ENCODE results near the gene HOXB4.

HOXB4 gene

DNA sequence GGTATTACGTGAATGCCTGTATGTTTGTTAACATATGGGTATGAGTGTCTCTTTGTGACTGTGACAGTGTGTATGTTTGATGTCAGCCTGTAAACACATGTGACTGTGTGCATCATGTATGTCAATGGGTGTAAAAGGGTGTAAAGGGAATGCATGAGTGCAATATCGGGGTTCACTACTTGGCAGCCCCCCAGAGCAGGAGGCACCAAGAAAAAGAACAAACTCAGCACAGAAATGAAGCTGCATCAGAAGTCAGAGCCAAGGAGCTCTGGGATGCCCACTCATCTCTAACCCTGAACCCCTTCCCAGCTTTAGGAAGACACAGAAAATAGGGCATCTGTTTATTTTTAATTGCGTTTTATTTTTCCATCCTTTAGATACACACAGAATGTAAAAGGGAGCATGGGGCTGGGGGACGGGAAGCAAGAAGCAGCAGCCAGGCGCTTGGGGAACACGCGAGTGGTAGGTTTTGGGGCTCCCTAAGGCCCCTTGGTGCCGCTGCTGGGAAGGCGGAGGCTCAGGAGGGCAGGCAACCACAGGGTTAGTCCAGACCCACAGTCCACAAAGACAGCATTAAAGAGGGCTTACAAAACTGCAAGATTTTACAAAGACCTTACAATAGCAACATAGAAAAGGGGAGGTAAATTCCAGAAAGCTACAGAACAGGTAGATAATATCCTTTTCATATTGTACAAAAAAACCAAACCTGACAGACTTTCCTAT is 28.9 kb upstream of the HOXB4 start:
- no peak for DNase-seq
- Histone ChIP-seq H3K36me3 (ENCODE audit: control insufficient read depth, insufficient read depth, low read length) (no peaks in the 10 kb centered on the region), H3K27ac (ENCODE audit: insufficient read depth, low read length, poor library complexity, severe bottlenecking) (no peak overlapping the region), H3K4me3 (ENCODE audit: insufficient read depth, low read depth, low read length, poor library complexity, severe bottlenecking) (no peak overlapping the region), H3K27me3 (replicated peaks; ENCODE audit: control insufficient read depth, insufficient read depth, low read length, poor library complexity, severe bottlenecking) (peaks cover 59% of the 10 kb centered on the region), H3K4me1 (ENCODE audit: control insufficient read depth, insufficient read depth, low read length, poor library complexity, severe bottlenecking) (peaks cover 32% of the 10 kb centered on the region), H3K9me3 (ENCODE audit: control insufficient read depth, low read length) (no peaks in the 10 kb centered on the region)

DNA sequence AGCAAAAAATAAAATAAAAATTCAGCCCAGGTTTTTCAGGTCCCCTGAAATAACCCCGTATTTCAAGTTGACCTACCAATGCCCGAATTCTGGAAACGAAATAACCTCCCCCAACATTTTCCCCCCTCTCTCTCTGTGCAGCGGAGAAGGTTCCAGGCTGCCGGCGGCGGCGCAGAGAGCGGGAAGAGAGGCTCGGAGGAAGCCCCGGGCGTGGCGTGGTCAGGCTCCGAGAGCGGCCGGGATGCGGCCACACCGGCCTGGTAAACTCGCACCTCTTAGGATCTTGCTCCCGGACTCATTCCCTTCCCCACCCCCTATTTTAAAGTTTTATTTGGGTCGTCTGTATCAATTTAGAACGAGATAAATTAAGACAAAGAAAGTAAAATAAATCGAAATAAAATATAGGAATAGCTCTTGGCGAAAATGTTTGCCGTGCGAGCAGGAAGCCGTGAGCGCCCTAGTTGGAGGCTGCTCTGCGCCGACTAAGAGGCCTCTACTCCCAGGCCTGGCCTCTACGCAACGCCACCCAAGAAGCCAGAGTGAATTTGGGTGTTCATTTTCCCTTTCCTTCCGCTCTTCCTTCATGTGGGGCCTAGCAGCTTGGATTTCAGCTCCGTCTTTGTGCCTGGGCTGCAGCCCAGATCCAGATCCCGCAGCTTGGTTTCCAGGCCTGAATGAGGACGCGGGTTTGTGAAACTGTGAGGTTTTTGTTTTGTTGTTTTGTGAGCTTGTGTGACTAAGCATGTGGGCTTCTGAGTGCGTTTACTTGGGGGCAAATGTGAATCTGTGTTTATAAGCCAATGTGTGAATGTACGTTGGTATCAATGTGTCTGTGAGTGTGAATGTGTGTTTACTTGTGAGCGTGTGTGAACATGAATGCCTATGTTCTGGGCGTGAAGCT is 28.1 kb upstream of the HOXB4 start:
- no peak overlapping the region for H3K4me3 ChIP-seq (ENCODE audit: insufficient read depth, low read depth, low read length, poor library complexity, severe bottlenecking)
- H3K36me3 ChIP-seq (ENCODE audit: control insufficient read depth, insufficient read depth, low read length) = no peaks in the 10 kb centered on the region
- no peaks in the 10 kb centered on the region for H3K9me3 ChIP-seq (ENCODE audit: control insufficient read depth, low read length)
- peaks cover 24% of the 10 kb centered on the region for H3K4me1 ChIP-seq (ENCODE audit: control insufficient read depth, insufficient read depth, low read length, poor library complexity, severe bottlenecking)
- no peak for DNase-seq
- peaks cover 62% of the 10 kb centered on the region for H3K27me3 ChIP-seq (replicated peaks; ENCODE audit: control insufficient read depth, insufficient read depth, low read length, poor library complexity, severe bottlenecking)
- H3K27ac ChIP-seq (ENCODE audit: insufficient read depth, low read length, poor library complexity, severe bottlenecking) = no peak overlapping the region

DNA sequence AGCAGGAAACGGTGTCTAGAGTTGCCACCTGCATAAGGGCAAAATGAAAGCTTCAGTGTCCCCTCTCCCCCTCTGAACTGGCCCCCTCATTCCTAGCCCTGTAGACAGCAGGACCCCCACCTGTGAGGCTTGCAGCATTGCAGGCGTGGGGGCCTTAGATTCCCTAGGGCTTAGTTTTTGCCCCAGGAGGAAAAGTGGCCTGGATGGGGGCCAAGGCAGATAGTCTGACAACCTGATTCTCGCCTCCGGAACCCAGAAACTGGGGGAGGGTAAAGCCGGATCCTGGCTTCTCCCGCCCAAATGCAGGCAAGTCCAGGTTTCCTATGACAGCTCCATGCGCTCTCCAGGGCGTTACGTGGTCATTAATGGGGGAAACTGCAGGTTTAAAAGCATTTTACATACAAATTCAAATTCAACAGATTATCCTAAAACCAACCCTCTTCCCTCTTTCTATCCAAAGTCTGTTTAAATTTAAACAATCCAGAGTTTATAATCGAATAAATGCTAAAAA is 27.3 kb upstream of the HOXB4 start:
- Histone ChIP-seq H3K27ac (ENCODE audit: insufficient read depth, low read length, poor library complexity, severe bottlenecking) (no peak overlapping the region), H3K27me3 (replicated peaks; ENCODE audit: control insufficient read depth, insufficient read depth, low read length, poor library complexity, severe bottlenecking) (peaks cover 68% of the 10 kb centered on the region), H3K9me3 (ENCODE audit: control insufficient read depth, low read length) (no peaks in the 10 kb centered on the region), H3K4me1 (ENCODE audit: control insufficient read depth, insufficient read depth, low read length, poor library complexity, severe bottlenecking) (peaks cover 16% of the 10 kb centered on the region), H3K4me3 (ENCODE audit: insufficient read depth, low read depth, low read length, poor library complexity, severe bottlenecking) (no peak overlapping the region), H3K36me3 (ENCODE audit: control insufficient read depth, insufficient read depth, low read length) (no peaks in the 10 kb centered on the region)
- no peak for DNase-seq

DNA sequence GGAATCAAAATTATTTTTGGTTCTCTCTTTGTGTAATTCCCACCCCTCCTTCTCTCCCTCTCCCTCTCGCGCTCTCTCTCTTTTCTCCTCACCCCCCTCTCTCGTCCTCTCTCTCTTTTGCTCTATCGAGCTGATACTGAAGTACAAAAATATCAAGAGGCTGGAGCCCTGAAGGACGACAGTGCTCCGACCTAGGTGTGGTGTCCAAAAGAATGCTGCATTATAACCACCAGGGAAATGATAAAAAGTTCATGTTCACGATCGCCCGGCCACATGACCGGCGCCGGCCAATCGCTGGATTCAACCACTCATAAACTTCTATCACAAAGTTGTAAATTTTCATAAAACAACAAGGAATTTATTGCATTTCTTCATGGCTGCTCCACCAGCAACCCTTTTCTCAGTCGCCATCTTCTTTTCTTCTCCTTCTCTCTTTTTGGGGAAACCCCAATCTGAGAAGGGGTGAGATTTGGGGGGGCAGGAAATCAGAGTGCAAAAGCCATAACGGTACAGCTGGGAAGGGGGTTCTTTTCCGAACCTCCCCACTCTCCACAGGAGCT is 26.7 kb upstream of the HOXB4 start, which contains the start of gene HOXB6:
TSS of gene HOXB6 (minus strand) at position 217 of the 560 bp plus-strand sequence. CDS start 6,836 bp downstream, outside the sequence.
- peaks cover 62% of the 10 kb centered on the region for H3K27me3 ChIP-seq (replicated peaks; ENCODE audit: control insufficient read depth, insufficient read depth, low read length, poor library complexity, severe bottlenecking)
- no peak within 1 kb of the TSS for H3K4me3 ChIP-seq (ENCODE audit: insufficient read depth, low read depth, low read length, poor library complexity, severe bottlenecking)
- H3K36me3 ChIP-seq (ENCODE audit: control insufficient read depth, insufficient read depth, low read length) = no peaks in the 10 kb centered on the region
- H3K9me3 ChIP-seq (ENCODE audit: control insufficient read depth, low read length) = no peaks in the 10 kb centered on the region
- peaks cover 10% of the 10 kb centered on the region for H3K4me1 ChIP-seq (ENCODE audit: control insufficient read depth, insufficient read depth, low read length, poor library complexity, severe bottlenecking)
- H3K27ac ChIP-seq (ENCODE audit: insufficient read depth, low read length, poor library complexity, severe bottlenecking) = no peak within 1 kb of the TSS
- no peak for DNase-seq

DNA sequence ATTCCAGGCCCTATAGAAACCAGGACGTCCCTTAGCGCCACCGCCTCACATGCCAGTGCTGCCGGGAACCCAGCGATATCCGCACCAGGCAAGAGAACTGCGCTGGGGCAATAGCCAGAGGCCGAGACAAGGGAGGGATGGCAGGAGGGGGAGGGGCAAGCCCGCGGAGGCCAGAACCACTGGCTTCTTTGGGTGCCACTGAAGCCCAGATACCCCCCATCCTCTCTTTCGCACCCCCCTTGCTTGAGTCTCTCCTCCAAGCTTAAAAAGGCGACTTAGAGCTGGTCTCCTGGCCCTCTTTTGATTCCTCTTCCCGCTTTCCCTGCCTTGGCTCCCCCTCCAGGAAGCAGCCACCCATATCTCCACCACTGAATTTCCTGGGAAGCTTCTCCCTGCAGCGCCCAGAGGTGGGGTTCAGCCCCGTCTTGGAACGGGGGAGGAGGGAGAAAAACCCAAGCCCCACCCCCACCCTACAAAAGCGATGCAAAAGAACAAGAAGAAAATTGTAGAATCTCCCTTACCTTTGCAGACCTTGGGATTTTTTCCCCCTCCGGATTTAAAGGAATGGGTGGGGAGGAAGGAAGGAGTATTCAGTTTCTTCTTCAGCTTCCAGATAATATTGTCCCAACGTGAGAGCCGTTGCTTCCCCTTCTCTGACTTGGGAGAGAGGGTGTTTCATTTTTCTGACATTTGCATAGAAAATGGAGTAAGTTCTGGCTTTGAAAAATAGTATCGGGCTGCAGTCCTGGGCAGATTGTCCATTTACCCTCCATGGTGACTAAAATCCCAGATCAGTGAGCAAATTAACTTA is 26.0 kb upstream of the HOXB4 start:
- DNase-seq = no peak
- Histone ChIP-seq H3K36me3 (ENCODE audit: control insufficient read depth, insufficient read depth, low read length) (no peaks in the 10 kb centered on the region), H3K4me3 (ENCODE audit: insufficient read depth, low read depth, low read length, poor library complexity, severe bottlenecking) (no peak overlapping the region), H3K4me1 (ENCODE audit: control insufficient read depth, insufficient read depth, low read length, poor library complexity, severe bottlenecking) (peaks cover 9% of the 10 kb centered on the region), H3K9me3 (ENCODE audit: control insufficient read depth, low read length) (no peaks in the 10 kb centered on the region), H3K27ac (ENCODE audit: insufficient read depth, low read length, poor library complexity, severe bottlenecking) (no peak overlapping the region), H3K27me3 (replicated peaks; ENCODE audit: control insufficient read depth, insufficient read depth, low read length, poor library complexity, severe bottlenecking) (peaks cover 59% of the 10 kb centered on the region)

DNA sequence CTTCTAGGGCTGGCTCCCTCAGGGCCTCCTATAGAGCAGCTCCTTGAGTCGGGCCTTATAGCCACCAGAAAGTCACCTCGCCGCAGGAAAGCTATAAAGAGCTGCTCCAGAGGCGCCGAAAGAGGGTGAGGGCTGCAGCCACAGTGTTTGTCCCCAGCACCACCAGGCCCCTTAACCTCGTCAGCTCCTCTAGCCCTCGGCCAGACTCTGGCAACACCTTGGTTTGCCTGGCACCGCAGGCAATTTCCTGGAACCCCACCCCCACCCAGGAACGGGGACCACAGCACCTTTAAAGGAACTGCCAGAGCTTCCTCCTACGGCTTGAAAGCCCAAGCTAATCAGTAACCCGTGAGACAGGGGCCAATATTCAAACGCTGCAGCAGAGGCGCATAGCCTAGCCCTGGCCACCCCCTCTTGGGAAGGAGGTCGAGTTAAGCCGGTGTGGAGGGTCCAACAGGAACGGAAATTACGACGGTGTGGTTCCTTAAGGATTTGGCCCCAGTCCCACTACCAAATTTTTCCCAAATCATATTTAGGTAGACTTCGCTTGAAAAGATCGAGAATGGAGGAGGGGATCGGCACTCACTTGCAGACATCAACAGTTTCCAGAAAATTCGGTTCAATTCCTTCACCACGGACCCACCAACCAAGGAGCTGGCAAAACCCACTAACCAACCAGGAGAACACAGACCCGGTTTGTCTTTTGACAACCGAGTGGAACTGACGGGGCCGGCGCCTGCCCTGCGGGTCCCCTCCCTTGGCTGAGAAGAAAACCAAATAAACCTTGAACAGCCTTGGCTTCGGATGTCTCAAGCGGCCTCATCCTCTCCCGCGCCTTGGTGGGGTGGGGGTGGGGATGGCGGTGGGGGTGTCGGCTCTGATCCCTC is 23.6 kb upstream of the HOXB4 start:
- H3K4me3 ChIP-seq (ENCODE audit: insufficient read depth, low read depth, low read length, poor library complexity, severe bottlenecking) = no peak overlapping the region
- H3K27ac ChIP-seq (ENCODE audit: insufficient read depth, low read length, poor library complexity, severe bottlenecking) = no peak overlapping the region
- peaks cover 26% of the 10 kb centered on the region for H3K4me1 ChIP-seq (ENCODE audit: control insufficient read depth, insufficient read depth, low read length, poor library complexity, severe bottlenecking)
- no peaks in the 10 kb centered on the region for H3K36me3 ChIP-seq (ENCODE audit: control insufficient read depth, insufficient read depth, low read length)
- peaks cover 72% of the 10 kb centered on the region for H3K27me3 ChIP-seq (replicated peaks; ENCODE audit: control insufficient read depth, insufficient read depth, low read length, poor library complexity, severe bottlenecking)
- H3K9me3 ChIP-seq (ENCODE audit: control insufficient read depth, low read length) = no peaks in the 10 kb centered on the region
- DNase-seq = no peak

DNA sequence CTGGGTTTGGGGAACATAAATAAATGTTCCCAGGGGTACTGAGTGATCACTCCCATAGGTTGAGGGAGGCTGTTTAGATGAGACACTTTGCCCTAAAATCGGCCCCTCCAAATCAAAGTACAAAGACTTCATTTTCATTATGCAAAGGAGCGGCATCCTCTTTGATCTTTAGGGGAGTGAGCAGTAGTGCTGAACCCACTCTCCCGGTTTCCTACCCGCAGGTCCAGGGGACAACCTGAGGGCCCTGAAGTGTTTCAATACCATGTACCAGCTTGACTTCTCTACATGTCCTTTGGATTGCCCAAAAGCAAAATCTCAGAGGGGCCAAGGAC is 23.0 kb upstream of the HOXB4 start:
- H3K4me3 ChIP-seq (ENCODE audit: insufficient read depth, low read depth, low read length, poor library complexity, severe bottlenecking) = no peak overlapping the region
- no peaks in the 10 kb centered on the region for H3K36me3 ChIP-seq (ENCODE audit: control insufficient read depth, insufficient read depth, low read length)
- H3K9me3 ChIP-seq (ENCODE audit: control insufficient read depth, low read length) = no peaks in the 10 kb centered on the region
- no peak overlapping the region for H3K27ac ChIP-seq (ENCODE audit: insufficient read depth, low read length, poor library complexity, severe bottlenecking)
- peaks cover 32% of the 10 kb centered on the region for H3K4me1 ChIP-seq (ENCODE audit: control insufficient read depth, insufficient read depth, low read length, poor library complexity, severe bottlenecking)
- H3K27me3 ChIP-seq (replicated peaks; ENCODE audit: control insufficient read depth, insufficient read depth, low read length, poor library complexity, severe bottlenecking) = peaks cover 77% of the 10 kb centered on the region
- DNase-seq = no peak

DNA sequence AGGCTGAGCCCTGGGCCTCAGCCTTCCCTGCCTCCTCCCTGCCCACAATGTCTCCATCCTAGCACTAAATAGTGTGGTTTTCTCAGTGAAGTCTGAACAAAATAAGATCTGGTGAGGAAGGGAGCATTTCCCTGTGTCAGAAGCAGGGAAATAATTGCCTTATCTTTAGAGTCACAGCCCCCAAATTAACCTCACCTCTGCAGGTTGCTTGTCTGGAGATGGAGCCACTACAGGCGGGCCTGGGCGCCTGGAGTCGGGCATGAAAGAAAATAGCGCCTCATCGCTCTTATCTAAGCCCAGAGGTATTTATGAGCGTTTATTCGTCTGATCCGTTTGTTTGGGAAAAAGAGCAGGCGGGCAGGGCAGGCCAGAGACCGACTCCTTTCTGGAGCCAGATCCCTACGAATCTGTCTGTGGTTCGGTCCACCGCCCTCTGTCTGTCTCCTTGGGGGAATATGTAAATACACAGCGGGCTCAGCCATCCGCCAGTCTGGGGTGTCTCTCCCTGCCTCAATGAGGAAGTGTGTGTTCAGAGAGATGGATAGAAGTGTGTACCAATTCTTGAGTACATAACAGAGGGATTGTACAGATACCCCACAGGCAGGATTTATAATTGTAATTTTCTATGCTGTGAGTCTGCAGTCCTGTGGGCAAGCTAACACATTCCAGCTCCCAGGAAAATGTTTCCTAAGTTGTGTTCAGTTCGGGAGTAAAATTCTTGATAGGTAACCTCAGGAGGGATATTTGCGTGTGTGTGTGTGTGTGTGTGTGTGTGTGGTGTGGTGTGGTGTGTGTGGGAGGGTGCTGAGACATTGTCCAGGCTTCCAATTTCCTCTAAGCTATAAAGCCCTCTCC is 22.3 kb upstream of the HOXB4 start:
- Histone ChIP-seq H3K27ac (ENCODE audit: insufficient read depth, low read length, poor library complexity, severe bottlenecking) (no peak overlapping the region), H3K4me1 (ENCODE audit: control insufficient read depth, insufficient read depth, low read length, poor library complexity, severe bottlenecking) (peaks cover 35% of the 10 kb centered on the region), H3K27me3 (replicated peaks; ENCODE audit: control insufficient read depth, insufficient read depth, low read length, poor library complexity, severe bottlenecking) (peaks cover 80% of the 10 kb centered on the region), H3K9me3 (ENCODE audit: control insufficient read depth, low read length) (no peaks in the 10 kb centered on the region), H3K36me3 (ENCODE audit: control insufficient read depth, insufficient read depth, low read length) (no peaks in the 10 kb centered on the region), H3K4me3 (ENCODE audit: insufficient read depth, low read depth, low read length, poor library complexity, severe bottlenecking) (no peak overlapping the region)
- DNase-seq = no peak
